ENCODE results near the gene FOXI1. TPM values are rescaled to one million over a fixed set of nuclear protein-coding genes. Genes with fewer than 3 reads are reported as not detected.
"Not testable (repeated sequence)": the region's sequence is repeated elsewhere in the genome, so short reads cannot be mapped to it uniquely, and the experiment has no call there.

Gene FOXI1
- total and polyA plus RNA-seq, 2 donors (not counting 3 experiments of a cell fraction or from before 2014, with no cell fraction given): not detected

DNA sequence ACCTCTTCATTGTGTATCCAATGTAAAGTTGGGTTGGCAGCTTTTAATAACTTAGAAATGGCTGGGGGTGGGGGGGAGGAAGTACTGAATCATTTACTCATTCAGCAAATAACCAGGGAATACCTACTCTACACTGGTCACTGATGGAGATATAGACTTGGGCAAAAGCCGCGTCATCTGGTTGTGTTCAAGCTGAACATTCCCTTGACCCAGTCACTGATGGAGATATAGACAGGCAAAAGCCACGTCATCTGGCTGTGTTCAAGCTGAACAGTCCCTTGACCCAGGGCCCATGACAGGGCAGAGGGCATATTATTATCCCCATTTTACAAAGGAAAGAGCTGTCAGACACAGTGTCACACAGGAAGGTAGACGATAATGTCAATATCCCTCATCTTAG, 32.6 kb downstream of the FOXI1 start:
- intact Hi-C loops (cut with micrococcal nuclease) (loop anchor here (10.0 kb wide), 1 partner anchor 783 kb away; no protein-coding TSS in a partner anchor), dilution Hi-C loops (cut with MboI; ENCODE audit: extremely low pct_ligation_motif_present, low sequenced_read_pairs) (no loop called here)
- CTCF ChIA-PET: interaction anchor here (0.9 kb wide), 1 partner anchor 88 kb away, joined by 3 read pairs; no protein-coding TSS in a partner anchor
- no peaks in the 10 kb centered on the region for H3K79me2 ChIP-seq (ENCODE audit: control insufficient read depth, insufficient read depth, low read length)
- H3K4me1 ChIP-seq (ENCODE audit: control insufficient read depth, extremely low read depth, insufficient read depth, low read length): peaks cover 59% of the 10 kb centered on the region
- FAIRE-seq: peak; percentile 79
- H3K9ac ChIP-seq (replicated peaks; ENCODE audit: extremely low read depth, insufficient read depth, low read length): no peak overlapping the region
- H3K9me3 ChIP-seq (replicated peaks; ENCODE audit: control insufficient read depth, insufficient read depth, low read length): no peaks in the 10 kb centered on the region
- TF ChIP-seq FOS (IDR thresholded peaks at IDR 0.05; ENCODE audit: borderline replicate concordance, insufficient read depth, low read length) (peak; percentile 25), GATA2 (IDR thresholded peaks at IDR 0.05; ENCODE audit: insufficient read depth, insufficient read length, low read depth, low read length) (no peak)
- no peaks in the 10 kb centered on the region for H3K36me3 ChIP-seq (ENCODE audit: control insufficient read depth in 2 of 2, extremely low read depth in 1 of 2, insufficient read depth in 2 of 2, low read length in 2 of 2)
- H4K20me1 ChIP-seq (replicated peaks; ENCODE audit: control insufficient read depth, extremely low read depth, insufficient read depth, low read length): no peaks in the 10 kb centered on the region
- H3K27ac ChIP-seq (ENCODE audit: insufficient read depth, low read depth, low read length): no peak overlapping the region
- H2AFZ ChIP-seq (ENCODE audit: low read depth, low read length): no peak overlapping the region
- POLR2A ChIA-PET: no interaction called here
- H3K27me3 ChIP-seq (ENCODE audit: control insufficient read depth in 2 of 2, insufficient read depth in 2 of 2, low read length in 2 of 2): no peaks in the 10 kb centered on the region
- BruUV-seq (replicated peaks): no TSS peak
- H3K4me2 ChIP-seq (ENCODE audit: insufficient read depth, low read length): no peak overlapping the region
- DNase-seq (ENCODE audit: low read depth, low spot score): no peak
- H3K9me1 ChIP-seq (replicated peaks; ENCODE audit: control insufficient read depth, extremely low read depth, insufficient read depth, low read length): no peaks in the 10 kb centered on the region
- no peak overlapping the region for H3K4me3 ChIP-seq (replicated peaks in 1 of 3; ENCODE audit: insufficient read depth in 1 of 3, low read depth in 1 of 3, low read length in 3 of 3)

- Histone ChIP-seq H3K4me3 (replicated peaks in 1 of 3; ENCODE audit: insufficient read depth in 1 of 3, low read depth in 1 of 3, low read length in 3 of 3) (no peak overlapping the region), H3K4me1 (ENCODE audit: control insufficient read depth, extremely low read depth, insufficient read depth, low read length) (peaks cover 50% of the 10 kb centered on the region), H3K27ac (ENCODE audit: insufficient read depth, low read depth, low read length) (no peak overlapping the region), H2AFZ (ENCODE audit: low read depth, low read length) (no peak overlapping the region), H3K9me1 (replicated peaks; ENCODE audit: control insufficient read depth, extremely low read depth, insufficient read depth, low read length) (no peaks in the 10 kb centered on the region), H3K4me2 (ENCODE audit: insufficient read depth, low read length) (no peak overlapping the region), H3K36me3 (ENCODE audit: control insufficient read depth in 2 of 2, extremely low read depth in 1 of 2, insufficient read depth in 2 of 2, low read length in 2 of 2) (no peaks in the 10 kb centered on the region), H3K9me3 (replicated peaks; ENCODE audit: control insufficient read depth, insufficient read depth, low read length) (no peaks in the 10 kb centered on the region), H3K79me2 (ENCODE audit: control insufficient read depth, insufficient read depth, low read length) (no peaks in the 10 kb centered on the region), H4K20me1 (replicated peaks; ENCODE audit: control insufficient read depth, extremely low read depth, insufficient read depth, low read length) (no peaks in the 10 kb centered on the region), H3K9ac (replicated peaks; ENCODE audit: extremely low read depth, insufficient read depth, low read length) (no peak overlapping the region), H3K27me3 (ENCODE audit: control insufficient read depth in 2 of 2, insufficient read depth in 2 of 2, low read length in 2 of 2) (no peaks in the 10 kb centered on the region)
- no peak for DNase-seq (ENCODE audit: low read depth, low spot score)
- dilution Hi-C loops (cut with MboI; ENCODE audit: extremely low pct_ligation_motif_present, low sequenced_read_pairs): no loop called here
- no peak for TF ChIP-seq EZH2 (IDR thresholded peaks at IDR 0.05; ENCODE audit: borderline replicate concordance, low read depth, low read length, severe bottlenecking)
- no peak for TF ChIP-seq JUN (IDR thresholded peaks at IDR 0.05; ENCODE audit: borderline replicate concordance, insufficient read depth, insufficient read length, low read depth)
- no peak for TF ChIP-seq POLR2AphosphoS5 (IDR thresholded peaks at IDR 0.05; ENCODE audit: insufficient read depth, low read depth, low read length)
- TF ChIP-seq POLR2A (IDR thresholded peaks at IDR 0.05; ENCODE audit: low read depth, low read length): no peak
- no peak for FAIRE-seq
- POLR2A ChIA-PET: no interaction called here
- intact Hi-C loops (cut with micrococcal nuclease): loop anchor here (10.0 kb wide), 1 partner anchor 785 kb away; no protein-coding TSS in a partner anchor
- CTCF ChIA-PET: interaction anchor here (0.7 kb wide), 1 partner anchor 11 kb away, joined by 3 read pairs; no protein-coding TSS in a partner anchor
- BruUV-seq (replicated peaks): no TSS peak
Measured at GRCh38 chr5:170139786-170140335, 34.2 kb downstream of the FOXI1 start.

DNA sequence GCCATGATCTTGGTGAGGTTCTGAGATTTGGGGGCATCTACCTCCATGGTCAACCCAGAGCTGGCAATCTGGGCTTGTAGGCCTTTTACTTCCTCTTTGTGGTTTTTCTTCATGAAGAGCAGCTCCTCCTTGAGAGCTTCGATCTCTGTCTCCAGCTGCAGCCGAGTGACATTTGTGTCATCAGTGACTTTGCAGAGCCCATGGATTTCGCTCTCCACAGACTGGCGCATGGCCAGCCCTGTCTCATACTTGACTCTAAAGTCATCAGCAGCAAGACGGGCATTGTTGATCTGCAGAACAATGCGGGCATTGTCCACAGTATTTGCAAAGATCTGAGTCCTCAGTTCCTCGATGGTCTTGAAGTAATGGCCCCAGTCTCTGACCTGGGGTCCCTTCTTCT, 35.5 kb downstream of the FOXI1 start:
- H2AFZ ChIP-seq (ENCODE audit: low read depth, low read length); dilution Hi-C loops (cut with MboI; ENCODE audit: extremely low pct_ligation_motif_present, low sequenced_read_pairs); POLR2A ChIA-PET; H3K9me1 ChIP-seq (replicated peaks; ENCODE audit: control insufficient read depth, extremely low read depth, insufficient read depth, low read length); H3K4me3 ChIP-seq (replicated peaks in 1 of 3; ENCODE audit: insufficient read depth in 1 of 3, low read depth in 1 of 3, low read length in 3 of 3); H3K9me3 ChIP-seq (replicated peaks; ENCODE audit: control insufficient read depth, insufficient read depth, low read length); intact Hi-C loops (cut with micrococcal nuclease); H3K9ac ChIP-seq (replicated peaks; ENCODE audit: extremely low read depth, insufficient read depth, low read length); H3K4me2 ChIP-seq (ENCODE audit: insufficient read depth, low read length); H3K27ac ChIP-seq (ENCODE audit: insufficient read depth, low read depth, low read length); H4K20me1 ChIP-seq (replicated peaks; ENCODE audit: control insufficient read depth, extremely low read depth, insufficient read depth, low read length); CTCF ChIA-PET; H3K79me2 ChIP-seq (ENCODE audit: control insufficient read depth, insufficient read depth, low read length); DNase-seq (ENCODE audit: low read depth, low spot score); H3K27me3 ChIP-seq (ENCODE audit: control insufficient read depth in 2 of 2, insufficient read depth in 2 of 2, low read length in 2 of 2); H3K36me3 ChIP-seq (ENCODE audit: control insufficient read depth in 2 of 2, extremely low read depth in 1 of 2, insufficient read depth in 2 of 2, low read length in 2 of 2); FAIRE-seq; BruUV-seq (replicated peaks): not testable (repeated sequence)
- peaks cover 36% of the 10 kb centered on the region for H3K4me1 ChIP-seq (ENCODE audit: control insufficient read depth, extremely low read depth, insufficient read depth, low read length)
